Measurements from ENCODE around the gene CCDC190. TPM values are rescaled to one million over a fixed set of nuclear protein-coding genes. Genes with fewer than 3 reads are reported as not detected.

Gene CCDC190
- total and polyA plus RNA-seq, 2 experiments from 2014 or later: not detected

Other genes starting within 250 kb of the CCDC190 start
- gene DDR2, start 228.7 kb downstream of the CCDC190 start, total RNA-seq (2014; rRNA removed; shearing (Covaris generic)): 1.7 and 1.8 TPM in 2 replicates
- 0.26 and 0.66 TPM in 2 replicates for gene DDR2, start 228.7 kb downstream of the CCDC190 start, polyA plus RNA-seq (2016; fragmentation: Nextera tagmentation; extraction: Ambion mirVana)
- 30.9 and 42.8 TPM in 2 replicates for gene HSD17B7, start 70.5 kb downstream of the CCDC190 start, total RNA-seq (2014; rRNA removed; shearing (Covaris generic))
- gene HSD17B7, start 70.5 kb downstream of the CCDC190 start, polyA plus RNA-seq (2016; fragmentation: Nextera tagmentation; extraction: Ambion mirVana): 29.1 and 31.9 TPM in 2 replicates
- gene RGS4, start 208.2 kb upstream of the CCDC190 start, total RNA-seq (2014; rRNA removed; shearing (Covaris generic)): 0.38 and 1.0 TPM in 2 replicates
- gene RGS4, start 208.2 kb upstream of the CCDC190 start, polyA plus RNA-seq (2016; fragmentation: Nextera tagmentation; extraction: Ambion mirVana): 0.24 and 0.32 TPM in 2 replicates